HL-60/S4 treated with retinoic acid at 250 ng/mL for 4 days and 3 days (cell line): Measurements from ENCODE around the gene LRGUK.
"Not testable (repeated sequence)": the region's sequence is repeated elsewhere in the genome, so short reads cannot be mapped to it uniquely, and the experiment has no call there.

Experiments used
- in situ Hi-C: fragments of 300-500 bp; cut with MboI; formaldehyde crosslinking; loops from 2 replicates; pipeline ENCODE4 v1.7.0; 2022; ENCODE audit warnings: low sequenced_read_pairs

LRGUK gene

GRCh38 chr7:134126966-134127848 lies at the start of gene LRGUK:
TSS of gene LRGUK (plus strand) at chr7:134127340. CDS start at chr7:134127368, 28 bp downstream.
- in situ Hi-C loops = no loop called here

- in situ Hi-C loops = not testable (repeated sequence)
Measured at GRCh38 chr7:134077560-134077959, 49.6 kb upstream of the LRGUK start.

- in situ Hi-C loops = no loop called here
Measured at GRCh38 chr7:134078991-134079390, 48.1 kb upstream of the LRGUK start.

GRCh38 chr7:134081695-134082094 lies 45.4 kb upstream of the LRGUK start:
- in situ Hi-C loops = no loop called here

GRCh38 chr7:134083766-134084487 lies 43.2 kb upstream of the LRGUK start:
- in situ Hi-C loops = no loop called here

- in situ Hi-C loops = no loop called here
Measured at GRCh38 chr7:134084488-134085144, 42.5 kb upstream of the LRGUK start.

- in situ Hi-C loops = no loop called here
Measured at GRCh38 chr7:134085311-134085710, 41.8 kb upstream of the LRGUK start.

GRCh38 chr7:134086998-134087735 lies 40.0 kb upstream of the LRGUK start:
- in situ Hi-C loops = no loop called here

- in situ Hi-C loops = no loop called here
Measured at GRCh38 chr7:134088199-134088598, 38.9 kb upstream of the LRGUK start.

- in situ Hi-C loops = no loop called here
Measured at GRCh38 chr7:134089446-134089845, 37.7 kb upstream of the LRGUK start.

GRCh38 chr7:134098072-134098471 lies 29.1 kb upstream of the LRGUK start:
- in situ Hi-C loops = no loop called here

GRCh38 chr7:134101716-134102115 lies 25.4 kb upstream of the LRGUK start:
- in situ Hi-C loops = no loop called here

GRCh38 chr7:134104166-134104565 lies 23.0 kb upstream of the LRGUK start:
- in situ Hi-C loops = no loop called here

GRCh38 chr7:134105841-134106240 lies 21.3 kb upstream of the LRGUK start:
- in situ Hi-C loops = no loop called here

GRCh38 chr7:134108802-134109201 lies 18.3 kb upstream of the LRGUK start:
- in situ Hi-C loops = no loop called here

GRCh38 chr7:134113655-134114054 lies 13.5 kb upstream of the LRGUK start:
- in situ Hi-C loops = no loop called here

- in situ Hi-C loops = no loop called here
Measured at GRCh38 chr7:134114992-134115391, 12.1 kb upstream of the LRGUK start.

- in situ Hi-C loops = no loop called here
Measured at GRCh38 chr7:134120405-134120804, 6.7 kb upstream of the LRGUK start.

- in situ Hi-C loops = no loop called here
Measured at GRCh38 chr7:134121632-134122139, 5.5 kb upstream of the LRGUK start.

- in situ Hi-C loops = no loop called here
Measured at GRCh38 chr7:134122980-134123379, 4.2 kb upstream of the LRGUK start.

GRCh38 chr7:134126146-134126545 lies 994 bp upstream of the LRGUK start:
- in situ Hi-C loops = no loop called here
